GM19240 (cell line): ENCODE measurements around the gene RLN3.
"Not testable (repeated sequence)": the region's sequence is repeated elsewhere in the genome, so short reads cannot be mapped to it uniquely, and the experiment has no call there.

ENCODE experiments used
- DNase-seq: peaks from one replicate; pipeline ENCODE4 v3.0.0; 2011; ENCODE audit warnings: low spot score; ENCODE audit not compliant: insufficient read length

RLN3 gene

DNA sequence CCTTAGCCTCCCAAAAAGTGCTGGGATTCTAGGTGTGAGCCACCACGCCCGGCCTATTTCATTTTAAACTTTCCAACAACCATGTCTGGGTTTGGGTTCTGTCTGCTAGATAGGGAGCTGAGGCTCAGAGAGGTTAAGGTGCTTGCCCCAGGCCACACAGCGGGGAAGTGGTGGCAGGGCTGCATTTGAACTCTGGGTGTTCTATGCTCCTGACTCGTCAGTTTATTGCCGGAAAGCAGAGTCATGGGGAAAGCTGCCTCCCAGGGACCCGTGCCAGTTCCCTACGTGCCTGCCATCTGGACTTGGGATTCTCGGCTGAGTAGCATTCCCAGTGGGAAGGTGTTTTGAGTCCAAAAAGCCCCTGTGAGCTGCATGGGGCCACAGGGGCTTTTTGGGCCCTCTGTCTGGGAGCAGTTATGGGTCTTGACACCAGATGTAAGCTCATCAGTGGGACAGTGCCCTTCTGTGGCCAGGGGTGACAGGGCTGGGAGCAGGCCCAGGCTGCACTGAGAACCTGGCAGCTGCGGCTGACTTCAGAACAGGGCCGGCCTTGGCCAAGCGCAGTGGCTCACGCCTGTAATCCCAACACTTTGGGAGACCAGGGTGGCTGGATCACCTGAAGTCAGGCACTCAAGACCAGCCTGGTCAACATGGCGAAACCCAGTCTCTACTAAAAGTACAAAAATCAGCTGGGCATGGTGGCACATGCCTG lies 32.8 kb upstream of the RLN3 start:
- no peak for DNase-seq

DNA sequence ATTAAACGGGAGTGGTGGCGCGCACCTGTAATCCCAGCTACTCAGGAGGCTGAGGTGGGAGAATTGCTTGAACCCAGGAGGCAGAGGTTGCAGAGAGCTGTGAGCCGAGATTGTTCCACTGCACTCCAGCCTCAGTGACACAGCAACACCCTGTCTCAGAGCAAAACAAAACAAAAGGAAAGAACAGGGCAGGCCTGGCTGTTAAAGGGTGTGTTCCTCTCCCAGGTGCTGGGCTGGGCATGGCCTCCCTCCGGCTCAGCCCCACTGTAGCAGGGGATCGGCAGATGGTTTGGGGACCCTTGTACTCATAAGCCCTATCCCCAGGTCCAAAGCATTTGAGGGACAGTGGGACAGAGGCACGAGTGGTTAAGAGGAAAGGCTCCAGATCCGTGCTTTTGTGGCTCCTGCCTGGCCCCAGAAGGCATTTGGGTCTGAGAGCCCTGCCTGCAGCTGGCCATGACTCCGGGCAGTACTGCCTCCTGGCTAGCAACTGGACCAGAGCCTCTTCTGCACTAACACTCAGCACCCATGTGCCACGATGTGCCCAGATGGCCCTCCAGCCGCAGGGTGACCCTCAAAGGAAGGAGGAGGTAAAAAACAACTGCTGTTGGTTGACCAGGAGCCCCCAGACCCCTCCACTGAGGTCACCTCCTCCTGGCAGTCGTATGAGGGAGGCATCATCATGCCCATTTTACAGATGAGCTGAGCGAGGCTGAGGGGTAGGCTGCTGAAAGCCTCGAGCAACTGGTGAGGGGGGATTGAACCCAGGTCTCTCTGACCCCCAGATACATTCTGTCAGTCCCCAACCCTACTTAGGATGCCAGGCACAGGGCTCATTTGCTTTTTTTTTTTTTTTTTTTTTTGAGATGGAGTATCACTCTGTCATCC lies 31.8 kb upstream of the RLN3 start:
- DNase-seq = no peak

DNA sequence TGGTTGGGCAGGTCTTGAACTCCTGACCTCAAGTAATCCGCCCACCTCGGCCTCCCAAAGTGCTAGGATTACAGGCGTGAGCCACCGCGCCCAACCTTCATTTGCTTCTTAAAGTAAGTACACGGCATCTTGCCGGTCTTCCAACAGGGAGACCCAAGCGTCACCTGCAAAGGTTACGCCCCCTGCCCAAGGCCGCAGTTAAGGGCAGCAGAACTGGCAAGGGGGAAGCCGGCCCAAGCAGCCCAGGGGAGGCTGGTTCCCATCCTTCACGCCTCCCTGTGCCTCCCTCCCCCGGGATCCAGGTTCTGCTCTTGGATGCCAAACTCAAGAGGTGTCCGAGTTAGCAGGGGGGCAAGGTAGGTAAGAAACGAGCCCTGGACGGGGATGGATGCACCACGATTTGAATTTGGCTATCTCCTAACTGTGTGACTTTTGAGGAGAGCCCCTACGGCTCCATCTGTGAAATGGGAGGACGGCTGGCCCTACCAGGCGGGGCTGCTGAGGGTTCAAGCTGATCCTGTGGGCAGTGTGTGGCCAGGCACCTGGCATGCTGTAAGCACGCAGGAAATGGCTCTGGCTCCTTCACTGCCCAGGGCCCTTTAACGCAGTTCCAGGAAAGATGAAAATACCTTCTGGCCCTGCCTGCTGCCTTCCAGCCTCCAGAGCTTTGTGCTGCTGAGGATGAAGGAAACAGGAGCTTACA lies 30.9 kb upstream of the RLN3 start:
- no peak for DNase-seq

DNA sequence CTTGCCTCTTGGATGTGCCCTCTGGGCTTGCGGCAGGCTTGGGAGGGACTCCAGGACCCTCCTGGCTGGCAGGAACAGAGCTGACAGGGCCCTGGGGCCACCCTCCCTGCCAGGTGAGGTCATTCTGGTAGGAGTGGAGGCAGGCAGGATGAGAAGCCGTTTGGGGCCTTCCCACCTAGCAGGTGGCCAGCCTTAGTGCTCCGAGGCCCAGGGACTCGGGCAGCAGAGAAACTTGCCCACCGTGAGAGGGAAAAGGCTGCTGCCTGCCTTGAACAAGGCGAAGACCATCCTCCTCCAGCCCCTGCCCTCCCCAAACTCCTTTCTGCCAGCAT lies 30.4 kb upstream of the RLN3 start:
- DNase-seq = no peak

DNA sequence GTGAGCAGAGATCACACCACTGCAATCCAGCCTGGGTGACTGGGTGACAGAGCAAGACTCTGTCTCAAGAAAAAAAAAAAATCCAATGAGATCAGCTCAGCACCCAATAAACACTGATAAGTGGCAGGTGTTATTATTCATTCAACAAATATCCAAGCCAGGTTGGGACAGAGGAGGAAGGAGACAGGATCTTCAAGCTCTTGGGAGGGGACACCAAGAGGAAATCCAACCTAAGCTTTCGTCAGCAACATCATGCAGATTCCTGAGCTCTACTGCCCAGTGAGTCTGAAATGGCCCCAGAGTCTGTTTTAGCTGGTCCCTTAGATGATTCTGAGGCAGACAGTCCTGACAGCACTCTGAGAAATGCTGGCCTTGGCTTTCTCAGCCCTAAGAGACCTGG lies 29.5 kb upstream of the RLN3 start:
- no peak for DNase-seq

DNA sequence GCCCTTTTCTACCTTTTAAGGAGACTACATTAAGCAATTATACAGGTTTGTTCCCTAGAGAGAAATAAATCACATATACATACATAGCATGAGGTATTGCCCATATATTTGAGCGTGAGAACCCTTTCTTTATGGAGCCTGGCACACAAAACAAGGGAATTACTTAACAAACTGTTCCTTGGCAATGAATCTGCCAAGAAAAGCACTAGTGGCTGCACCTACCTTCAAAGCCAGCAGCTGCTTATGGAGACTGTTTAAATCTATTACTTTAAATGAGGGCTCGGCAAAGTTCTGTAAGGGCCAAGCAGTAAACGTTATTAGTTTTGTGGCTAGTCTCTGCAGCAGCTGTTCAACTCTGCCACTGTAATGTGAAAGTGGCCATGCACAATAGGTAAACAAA lies 28.9 kb upstream of the RLN3 start:
- no peak for DNase-seq

DNA sequence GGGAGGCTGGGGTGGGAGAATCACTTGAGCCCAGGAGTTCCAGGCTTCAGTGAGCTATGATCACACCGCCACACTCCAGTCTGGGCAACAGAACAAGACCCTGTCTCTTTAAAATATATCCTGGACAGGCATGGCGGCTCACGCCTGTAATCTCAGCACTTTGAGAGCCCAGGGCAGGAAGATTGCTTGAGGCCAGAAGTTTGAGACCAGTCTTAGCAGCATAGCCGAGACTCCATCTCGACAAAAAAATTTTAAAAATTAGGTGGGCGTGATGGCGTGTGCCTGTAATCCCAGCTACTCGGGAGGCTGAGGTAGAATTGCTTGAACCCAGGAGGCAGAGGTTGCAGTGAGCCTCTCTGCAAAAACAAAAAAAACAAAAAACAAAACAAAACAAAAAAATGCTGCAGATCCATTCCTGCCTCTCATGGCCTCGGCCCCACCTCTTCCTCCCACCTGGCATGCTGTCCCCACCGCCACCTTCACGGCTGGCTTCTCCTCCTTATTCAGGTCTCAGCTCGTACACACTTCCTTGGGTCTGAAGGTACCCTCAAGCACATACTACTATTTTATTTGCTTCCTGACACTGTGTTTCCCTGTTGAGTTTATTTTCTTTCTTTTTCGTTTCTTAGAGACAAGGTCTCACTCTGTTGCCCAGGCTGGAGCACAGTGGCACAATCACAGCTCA lies 27.1 kb upstream of the RLN3 start:
- DNase-seq = no peak

DNA sequence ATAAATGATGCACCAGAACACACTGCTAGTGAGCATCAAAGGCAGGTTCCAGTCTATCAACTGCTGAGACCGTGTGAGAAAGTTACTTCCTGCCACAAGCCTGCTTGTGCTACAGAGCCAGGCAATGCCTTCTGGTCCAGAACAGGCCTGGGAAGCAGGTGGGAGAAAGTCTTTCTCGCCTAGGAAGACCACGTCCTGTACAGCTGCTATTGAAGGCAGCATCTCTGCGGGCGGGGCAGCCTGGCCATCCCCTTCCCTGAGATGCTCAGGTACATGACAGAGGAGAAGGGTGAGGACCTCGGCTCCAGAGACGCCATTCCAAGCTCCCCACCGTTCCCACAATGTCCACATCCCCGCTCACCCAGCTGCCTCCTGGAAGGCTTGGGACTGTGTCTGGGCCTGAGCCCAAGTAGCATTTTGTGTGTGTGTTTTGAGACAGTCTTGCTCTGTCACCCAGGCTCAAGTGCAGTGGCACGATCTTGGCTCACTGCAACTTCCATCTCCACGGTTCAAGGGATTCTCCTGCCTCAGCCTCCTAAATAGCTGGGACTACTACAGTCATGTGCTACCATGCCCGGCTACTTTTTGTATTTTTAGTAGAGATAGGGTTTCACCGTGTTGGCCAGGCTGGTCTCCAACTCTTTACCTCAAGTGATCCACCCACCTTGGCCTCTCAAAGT lies 25.2 kb upstream of the RLN3 start:
- no peak for DNase-seq

DNA sequence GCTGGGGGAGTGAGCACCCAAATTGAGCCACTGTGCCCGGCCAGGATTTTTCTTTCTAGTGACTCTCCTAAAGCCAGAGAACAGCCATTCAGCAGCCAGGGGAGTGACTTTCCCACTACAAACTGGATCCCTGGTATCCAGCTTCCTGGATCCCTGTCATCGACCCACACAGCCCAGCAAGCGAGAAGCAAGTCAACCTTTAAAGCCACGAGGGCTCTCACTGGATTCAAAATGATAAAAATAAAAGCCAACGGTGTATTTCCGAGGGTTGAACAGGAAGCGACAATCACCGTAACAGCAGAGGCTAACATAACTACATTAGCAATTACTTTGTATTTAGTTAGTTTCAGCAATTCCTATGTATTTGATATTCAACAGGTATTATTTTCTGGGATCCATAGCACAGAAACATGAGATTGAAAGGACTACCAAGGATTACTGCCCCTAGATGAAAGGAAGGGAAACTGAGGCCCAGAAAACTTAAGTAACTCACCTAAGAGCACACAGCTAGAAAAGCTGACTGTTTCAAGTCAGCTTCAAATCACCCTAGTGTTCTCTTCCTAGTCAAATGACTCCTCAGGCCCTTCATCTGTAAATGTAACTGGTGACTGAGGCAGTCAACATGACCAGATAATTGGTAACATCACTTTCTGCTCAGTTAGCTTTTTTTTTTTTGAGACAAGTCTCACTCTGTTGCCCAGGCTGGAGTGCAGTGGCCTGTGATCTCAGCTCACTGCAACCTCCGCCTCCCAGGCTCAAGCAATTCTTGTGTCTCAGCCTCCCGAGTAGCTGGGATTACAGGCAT lies 24.5 kb upstream of the RLN3 start:
- DNase-seq = no peak

DNA sequence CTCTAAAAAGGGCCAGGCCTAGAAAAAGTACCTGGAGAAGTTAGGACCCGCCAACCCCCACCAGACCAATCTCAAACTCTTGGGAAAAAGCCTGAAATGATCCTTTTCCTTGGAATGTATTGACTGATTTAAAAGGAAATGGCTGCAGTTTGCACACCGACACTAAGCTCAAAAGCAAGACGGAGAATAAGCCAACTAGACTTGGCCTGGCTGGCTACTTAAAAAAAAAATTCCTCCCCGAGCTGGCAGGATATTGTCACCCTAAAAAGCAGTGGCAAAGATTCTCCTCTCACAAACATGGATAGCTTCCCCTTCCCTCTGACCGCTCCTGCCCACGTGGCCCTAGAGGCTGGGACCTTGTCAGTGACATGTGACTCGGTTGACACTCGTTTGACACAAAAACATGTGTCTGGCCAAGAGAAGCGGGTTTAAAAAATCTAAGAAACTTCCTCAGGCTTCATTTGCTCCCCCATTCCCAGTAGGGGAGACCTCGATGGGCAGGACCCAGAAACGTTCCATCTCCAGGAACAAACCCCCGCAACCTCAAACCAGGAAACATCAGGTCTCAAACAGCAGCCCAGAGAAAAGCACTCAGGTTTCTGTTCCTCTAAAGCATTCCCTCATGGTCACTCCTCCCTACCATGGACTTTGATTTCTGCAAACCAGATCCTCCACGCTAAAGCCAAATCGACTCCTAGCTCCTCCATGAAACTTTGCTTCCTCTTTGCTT lies 23.2 kb upstream of the RLN3 start:
- no peak for DNase-seq

DNA sequence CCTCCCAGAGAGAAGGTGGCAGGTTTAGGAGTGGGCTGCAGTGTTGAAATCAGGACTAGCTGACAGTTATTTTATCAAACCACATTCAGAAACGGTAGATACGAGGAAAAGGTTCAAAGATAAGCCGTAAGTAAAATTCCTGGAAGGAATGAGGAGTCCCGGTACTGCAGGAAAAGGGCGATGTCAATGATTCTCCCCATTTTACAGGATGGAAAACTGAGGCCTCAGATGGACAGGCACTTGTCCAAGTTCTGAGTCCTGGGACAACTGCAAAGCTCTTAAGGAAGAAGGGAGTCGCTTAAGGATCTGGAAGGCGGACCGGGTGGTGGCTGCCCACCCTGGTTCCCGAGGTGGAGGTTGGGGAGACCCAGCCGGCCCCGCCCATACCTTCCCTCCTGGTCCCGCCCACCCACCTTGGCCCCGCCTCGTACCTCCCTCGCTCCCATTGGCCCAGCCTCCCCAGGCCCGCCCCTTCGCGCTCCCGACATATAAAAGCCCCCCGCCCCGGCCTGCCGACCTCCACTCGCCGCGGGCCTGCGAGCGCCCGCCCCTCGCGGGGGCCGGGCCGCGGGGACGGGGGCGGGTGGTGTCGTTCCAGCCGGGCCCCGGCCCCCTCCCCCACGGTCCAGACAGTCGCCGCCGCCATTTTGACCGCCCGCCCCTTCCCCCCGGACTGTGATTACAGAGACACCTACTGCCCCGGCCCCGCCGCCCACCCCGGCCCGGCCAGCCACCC lies 22.4 kb upstream of the RLN3 start:
- DNase-seq = no peak

DNA sequence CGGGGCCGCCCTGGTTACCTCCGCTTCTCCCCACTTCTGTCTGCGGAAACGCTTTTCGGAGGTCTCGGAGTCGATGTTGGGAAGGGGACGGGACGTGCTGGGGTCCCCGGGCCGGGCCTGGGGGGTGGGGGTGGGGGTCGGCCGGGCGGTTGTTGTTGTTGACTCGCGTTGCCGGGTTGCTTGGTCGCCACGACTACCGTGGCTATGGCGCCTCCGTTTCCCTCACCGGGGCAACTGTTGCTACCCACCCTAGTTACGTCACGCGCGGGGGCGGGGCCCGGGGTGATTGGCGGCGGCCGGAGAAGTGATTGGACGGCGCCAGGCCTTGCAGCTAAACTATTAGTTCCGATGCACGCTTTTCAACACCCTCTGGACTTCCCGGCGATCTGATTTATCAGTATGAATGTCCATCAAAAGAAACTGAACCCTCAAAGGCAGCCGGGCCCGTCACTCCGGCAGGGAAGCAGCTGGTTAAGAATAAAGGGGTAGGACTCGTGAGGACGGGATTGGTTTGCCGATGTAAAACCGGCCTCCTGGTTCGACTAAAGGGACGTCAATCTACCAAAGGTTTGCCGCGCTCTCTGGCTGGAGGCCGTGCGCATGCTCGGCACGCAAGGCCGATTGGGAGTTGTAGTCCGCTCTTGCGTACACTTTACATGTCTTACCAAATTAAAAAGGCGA lies 21.7 kb upstream of the RLN3 start, which contains the start of gene RFX1:
Gene RFX1 (minus strand): TSS at position 236 of the 681 bp plus-strand sequence. CDS start 12,477 bp downstream, outside the sequence.
- DNase-seq = no peak

DNA sequence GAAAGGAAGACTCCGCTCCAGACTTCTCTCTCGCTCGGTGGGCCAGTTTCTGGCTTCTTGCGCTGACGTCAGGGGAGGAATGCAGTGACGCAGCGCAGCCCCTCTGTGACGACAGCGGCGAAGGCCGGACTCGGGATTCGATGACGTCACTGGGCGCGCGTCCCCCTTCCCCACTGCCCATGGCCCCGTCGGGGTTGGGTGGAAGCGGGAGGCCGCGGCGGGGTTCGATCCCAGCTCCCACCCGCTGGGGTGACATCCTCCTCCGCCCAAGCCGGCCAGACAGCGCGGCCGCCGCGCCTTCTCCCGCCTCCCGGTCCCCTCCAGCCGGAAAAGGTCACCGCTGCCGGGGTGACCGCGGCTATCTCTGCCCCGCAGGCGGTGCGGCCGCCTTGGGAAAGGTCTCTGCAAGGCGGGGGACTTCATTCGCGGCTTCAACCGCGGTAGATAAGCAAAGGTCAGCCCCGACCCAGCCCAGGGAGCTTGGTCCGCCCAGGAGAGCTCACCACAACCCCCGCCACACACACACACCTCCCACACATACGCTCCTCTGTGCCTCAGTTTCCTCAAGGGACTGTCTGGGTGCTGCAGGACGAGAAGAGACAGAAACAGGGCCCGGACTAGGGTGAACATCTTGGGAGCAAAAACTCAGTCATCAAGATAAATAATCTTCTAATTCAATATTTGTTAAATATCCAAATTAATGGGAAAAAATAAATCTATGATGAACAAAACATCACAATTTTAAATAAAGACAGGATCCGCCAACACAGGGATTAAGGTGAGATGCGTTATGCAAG lies 21.0 kb upstream of the RLN3 start:
- DNase-seq = no peak

DNA sequence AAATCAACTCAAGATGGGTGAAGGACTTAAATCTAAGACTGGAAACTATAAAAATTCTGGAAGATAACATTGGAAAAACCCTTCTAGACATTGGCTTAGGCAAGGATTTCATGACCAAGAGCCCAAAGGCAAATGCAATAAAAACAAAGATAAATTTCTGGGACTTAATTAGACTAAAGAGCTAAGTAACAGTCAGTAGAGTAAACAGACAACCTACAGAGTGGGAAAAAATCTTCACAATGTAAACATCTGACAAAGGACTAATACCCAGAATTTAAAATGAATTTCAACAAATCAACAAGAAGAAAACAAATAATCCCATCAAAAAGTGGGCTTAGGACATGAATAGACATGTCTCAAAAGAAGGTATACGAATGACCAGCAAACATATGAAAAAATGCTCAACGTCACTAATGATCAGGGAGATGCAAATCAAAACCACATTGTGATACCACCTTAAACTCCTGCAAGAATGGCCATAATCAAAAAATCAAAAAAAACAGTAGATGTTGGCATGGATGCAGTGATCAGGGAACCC lies 15.5 kb upstream of the RLN3 start:
- DNase-seq = no peak

DNA sequence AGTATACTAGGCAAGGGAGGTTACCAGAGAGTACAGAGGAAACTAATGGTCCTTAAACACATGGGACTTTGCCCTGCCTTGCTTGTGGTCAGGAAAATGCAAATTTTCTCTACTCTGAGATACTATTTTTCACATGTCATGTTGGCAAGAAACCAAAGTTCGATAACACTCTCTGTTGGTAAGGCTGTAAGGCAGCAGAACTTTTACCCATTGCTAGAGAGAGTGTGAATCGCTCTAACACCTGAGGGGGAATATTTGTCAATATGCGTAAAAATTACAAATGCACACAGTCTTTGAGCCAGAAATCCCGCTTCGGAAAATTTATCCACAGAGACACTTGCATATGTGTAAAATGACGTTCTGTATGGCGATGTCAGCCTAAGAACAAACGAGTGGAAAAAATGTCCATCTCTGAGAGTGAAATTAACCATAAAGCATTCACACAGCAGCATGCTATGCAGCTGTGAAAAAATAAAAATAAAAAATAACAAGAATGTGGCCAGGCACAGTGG lies 12.4 kb upstream of the RLN3 start:
- no peak for DNase-seq

DNA sequence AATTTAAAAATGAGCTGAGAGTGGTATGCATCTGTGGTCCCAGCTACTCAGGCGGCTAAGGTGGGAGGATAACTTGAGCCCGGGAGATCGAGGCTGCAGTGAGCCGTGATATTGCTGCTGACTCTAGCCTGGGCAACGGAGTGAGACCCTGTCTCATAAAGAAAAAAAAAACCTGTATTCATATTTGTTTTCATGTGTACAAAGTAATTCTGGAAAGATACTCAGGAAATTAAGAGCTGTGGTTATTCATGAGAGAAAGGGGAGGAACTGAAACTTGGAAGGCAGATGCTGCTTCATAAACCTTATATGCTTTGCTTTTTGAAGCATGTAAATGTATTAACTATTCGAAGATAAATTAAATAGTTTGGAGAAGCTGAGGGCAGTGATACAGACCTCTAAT lies 8.8 kb upstream of the RLN3 start:
- DNase-seq = no peak

DNA sequence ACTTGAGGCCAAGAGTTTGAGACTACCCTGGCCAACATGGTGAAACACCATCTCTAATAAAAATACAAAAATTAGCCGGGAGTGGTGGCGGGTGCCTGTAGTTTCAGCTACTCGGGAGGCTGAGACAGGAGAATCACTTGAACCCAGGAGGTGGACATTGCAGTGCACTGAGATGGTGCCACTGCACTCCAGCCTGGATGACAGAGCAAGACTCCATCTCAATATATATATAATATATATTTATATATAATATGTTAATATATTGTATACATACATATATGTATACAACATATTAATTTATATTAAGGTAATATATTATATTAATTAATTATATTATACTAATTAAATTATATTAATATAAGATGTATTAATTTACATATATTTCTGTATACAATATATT lies 8.2 kb upstream of the RLN3 start:
- not testable (repeated sequence) for DNase-seq
